PC-9 (cell line): ENCODE results near the gene KCNJ10.

Experiments used
- EZH2 ChIP-seq: fragments of 200-600 bp; sonication (generic); IDR thresholded peaks from 2 replicates; pipeline ENCODE4 v1.8.0; 2017; ENCODE audit warnings: antibody characterized with exemption, low read depth
- TF ChIP-seq, protein P1 (sequence below): fragments of 200-600 bp; sonication (generic); conservative IDR thresholded peaks from 2 replicates; pipeline ENCODE4 v1.6.1; 2017; ENCODE audit warnings: mixed run types, antibody characterized with exemption, mild to moderate bottlenecking, moderate library complexity

DNA sequence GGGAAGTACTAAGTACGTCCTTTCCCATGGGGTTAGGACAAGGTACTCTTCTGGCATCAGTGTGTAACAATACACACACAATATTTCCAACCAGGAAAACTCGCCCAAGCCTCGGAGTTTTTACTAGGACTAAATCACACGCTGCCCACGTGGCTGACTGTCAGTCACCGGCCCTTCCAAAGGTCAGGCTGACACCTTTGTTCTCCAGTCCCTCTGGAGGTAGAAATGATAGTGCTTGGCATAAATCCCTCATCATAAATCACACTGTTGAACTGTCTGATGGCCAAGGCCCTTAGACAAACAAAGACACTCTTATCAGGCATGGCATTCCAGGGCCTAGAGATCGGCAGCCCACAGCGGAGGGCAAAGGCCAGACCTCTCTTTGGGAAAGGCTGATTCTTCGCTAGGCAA is 99.0 kb downstream of the KCNJ10 start:
- TF ChIP-seq, protein P1, sequence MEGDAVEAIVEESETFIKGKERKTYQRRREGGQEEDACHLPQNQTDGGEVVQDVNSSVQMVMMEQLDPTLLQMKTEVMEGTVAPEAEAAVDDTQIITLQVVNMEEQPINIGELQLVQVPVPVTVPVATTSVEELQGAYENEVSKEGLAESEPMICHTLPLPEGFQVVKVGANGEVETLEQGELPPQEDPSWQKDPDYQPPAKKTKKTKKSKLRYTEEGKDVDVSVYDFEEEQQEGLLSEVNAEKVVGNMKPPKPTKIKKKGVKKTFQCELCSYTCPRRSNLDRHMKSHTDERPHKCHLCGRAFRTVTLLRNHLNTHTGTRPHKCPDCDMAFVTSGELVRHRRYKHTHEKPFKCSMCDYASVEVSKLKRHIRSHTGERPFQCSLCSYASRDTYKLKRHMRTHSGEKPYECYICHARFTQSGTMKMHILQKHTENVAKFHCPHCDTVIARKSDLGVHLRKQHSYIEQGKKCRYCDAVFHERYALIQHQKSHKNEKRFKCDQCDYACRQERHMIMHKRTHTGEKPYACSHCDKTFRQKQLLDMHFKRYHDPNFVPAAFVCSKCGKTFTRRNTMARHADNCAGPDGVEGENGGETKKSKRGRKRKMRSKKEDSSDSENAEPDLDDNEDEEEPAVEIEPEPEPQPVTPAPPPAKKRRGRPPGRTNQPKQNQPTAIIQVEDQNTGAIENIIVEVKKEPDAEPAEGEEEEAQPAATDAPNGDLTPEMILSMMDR: no peak
- TF ChIP-seq EZH2: no peak
